Measurements from ENCODE around the gene PTPRN2.

- no peak for TF ChIP-seq EP300 (IDR thresholded peaks at IDR 0.05; ENCODE audit: borderline replicate concordance in 1 of 2, low read depth in 2 of 2, low read length in 2 of 2)
- TF ChIP-seq EZH2 (IDR thresholded peaks at IDR 0.05; ENCODE audit: low read depth, low read length, severe bottlenecking), result no peak
- no peak for TF ChIP-seq CREB1 (IDR thresholded peaks at IDR 0.05)
- TF ChIP-seq FOSL1 (IDR thresholded peaks at IDR 0.05; ENCODE audit: insufficient read depth, low read depth, low read length), result no peak
- no peak for TF ChIP-seq CTCF (IDR thresholded peaks at IDR 0.05; ENCODE audit: control extremely low read depth in 1 of 3, insufficient read depth in 1 of 3, low read depth in 1 of 3, low read length in 3 of 3)
- TF ChIP-seq SUZ12 (IDR thresholded peaks at IDR 0.05; ENCODE audit: low read length), result no peak
- no peak for TF ChIP-seq JUN (IDR thresholded peaks at IDR 0.05; ENCODE audit: low read depth, low read length)
- no peak for TF ChIP-seq TCF12 (IDR thresholded peaks at IDR 0.05; ENCODE audit: low read depth, low read length)
- TF ChIP-seq SP1 (IDR thresholded peaks at IDR 0.05; ENCODE audit: low read depth, low read length), result no peak
Observed at GRCh38 chr7:158286210-158286609, 301.4 kb downstream of the PTPRN2 start.

Data from H1 (cell line).